Activated T-helper 1 cell treated with anti-CD3 and anti-CD28 coated beads, Interleukin-2, amount 50 U/mL, for 16 hours (primary cell): Measurements from ENCODE around the gene TGFBR3.

Experiments
- DNase-seq, 2 donors: peaks; one replicate each; pipeline ENCODE4 v3.0.0-alpha.2; 2020; ENCODE audit warnings: low read depth in 1 of 2, low spot score in 1 of 2

TGFBR3 gene

GRCh38 chr1:91661121-91661520, 224.8 kb downstream of the TGFBR3 start:
- DNase-seq, result no peak

GRCh38 chr1:91660708-91661107, 225.2 kb downstream of the TGFBR3 start:
- DNase-seq, result no peak

GRCh38 chr1:91655912-91656449, 230.0 kb downstream of the TGFBR3 start:
- no peak for DNase-seq

GRCh38 chr1:91653183-91653582, 232.8 kb downstream of the TGFBR3 start:
- no peak for DNase-seq

GRCh38 chr1:91651661-91652071, 234.3 kb downstream of the TGFBR3 start:
- DNase-seq, result no peak

- no peak for DNase-seq
These were observed 234.7 kb downstream of the TGFBR3 start for GRCh38 chr1:91651243-91651642.

- no peak for DNase-seq
These were observed 235.2 kb downstream of the TGFBR3 start for GRCh38 chr1:91650764-91651163.

- no peak for DNase-seq
These were observed 238.9 kb downstream of the TGFBR3 start for GRCh38 chr1:91647061-91647460.

- no peak for DNase-seq
These were observed 240.9 kb downstream of the TGFBR3 start for GRCh38 chr1:91645031-91645430.

GRCh38 chr1:91643431-91643830, 242.5 kb downstream of the TGFBR3 start:
- DNase-seq, result no peak

GRCh38 chr1:91640877-91641526, 244.9 kb downstream of the TGFBR3 start:
- no peak for DNase-seq

- no peak for DNase-seq
These were observed 248.4 kb downstream of the TGFBR3 start for GRCh38 chr1:91637539-91637994.

GRCh38 chr1:91635763-91636162, 250.2 kb downstream of the TGFBR3 start:
- no peak for DNase-seq

GRCh38 chr1:91633438-91633837, 252.5 kb downstream of the TGFBR3 start:
- no peak for DNase-seq

GRCh38 chr1:91631718-91632330, 254.1 kb downstream of the TGFBR3 start:
- no peak for DNase-seq

- no peak for DNase-seq
These were observed 255.1 kb downstream of the TGFBR3 start for GRCh38 chr1:91630803-91631202.
